Activated CD8-positive, alpha-beta T cell treated with anti-CD3 and anti-CD28 coated beads for 36 hours (primary cell): ENCODE measurements around the gene TMEM217. TPM values are rescaled to one million over a fixed set of nuclear protein-coding genes. Genes with fewer than 3 reads are reported as not detected.
"Not testable (repeated sequence)": the region's sequence is repeated elsewhere in the genome, so short reads cannot be mapped to it uniquely, and the experiment has no call there.

Source experiments
- ATAC-seq: fragments of 200-7000 bp; cut with Tn5 transposase; one replicate; pipeline ENCODE4 v1.10.0; 2021; ENCODE audit warnings: mild to moderate bottlenecking, moderate library complexity
- CTCF ChIA-PET: fragments of 350-600 bp; sonication (Branson Sonifier 250); formaldehyde crosslinking; loops from one replicate; lab custom pipeline; 2021; ENCODE audit warnings: antibody characterized with exemption; lab: Charles Lee
- POLR2A ChIA-PET: fragments of 350-600 bp; sonication (Branson Sonifier 250); formaldehyde crosslinking; loops from one replicate; lab custom pipeline; 2021; ENCODE audit warnings: antibody characterized with exemption; lab: Charles Lee
- DNase-seq: peaks from one replicate; pipeline ENCODE4 v3.0.0-alpha.2; 2020
- H3K27ac Mint-ChIP-seq: one replicate; pipeline ENCODE4 v1.8.0; 2021; ENCODE audit warnings: mild to moderate bottlenecking, mixed read lengths
- H3K27me3 Mint-ChIP-seq: one replicate; pipeline ENCODE4 v1.8.0; 2021; ENCODE audit warnings: mixed read lengths
- H3K36me3 Mint-ChIP-seq: one replicate; pipeline ENCODE4 v1.8.0; 2021; ENCODE audit warnings: low read depth, mixed read lengths
- H3K4me1 Mint-ChIP-seq: one replicate; pipeline ENCODE4 v1.8.0; 2021; ENCODE audit warnings: low read depth, mixed read lengths
- H3K4me3 Mint-ChIP-seq: one replicate; pipeline ENCODE4 v1.8.0; 2021; ENCODE audit warnings: mild to moderate bottlenecking, moderate library complexity, mixed read lengths
- H3K9me3 Mint-ChIP-seq: one replicate; pipeline ENCODE4 v1.8.0; 2021; ENCODE audit warnings: mixed read lengths
- intact Hi-C: fragments of 100-400 bp; cut with micrococcal nuclease; formaldehyde crosslinking; loops from one replicate; pipeline ENCODE4 v1.10.0; 2022
- total RNA-seq, 2 experiments: library from RNA; stranded (reverse); gene quantifications; one replicate each; pipeline ENCODE4 v1.2.3, GENCODE V29; 2021
- TF ChIP-seq, protein P1 (sequence below): fragments of 200-600 bp; IDR thresholded peaks from one replicate; pipeline ENCODE4 v1.8.0; 2022; ENCODE audit warnings: antibody characterized with exemption, mild to moderate bottlenecking

TMEM217 gene
- total RNA-seq: 1 to 10 TPM; 4.0 to 5.7 TPM

DNA sequence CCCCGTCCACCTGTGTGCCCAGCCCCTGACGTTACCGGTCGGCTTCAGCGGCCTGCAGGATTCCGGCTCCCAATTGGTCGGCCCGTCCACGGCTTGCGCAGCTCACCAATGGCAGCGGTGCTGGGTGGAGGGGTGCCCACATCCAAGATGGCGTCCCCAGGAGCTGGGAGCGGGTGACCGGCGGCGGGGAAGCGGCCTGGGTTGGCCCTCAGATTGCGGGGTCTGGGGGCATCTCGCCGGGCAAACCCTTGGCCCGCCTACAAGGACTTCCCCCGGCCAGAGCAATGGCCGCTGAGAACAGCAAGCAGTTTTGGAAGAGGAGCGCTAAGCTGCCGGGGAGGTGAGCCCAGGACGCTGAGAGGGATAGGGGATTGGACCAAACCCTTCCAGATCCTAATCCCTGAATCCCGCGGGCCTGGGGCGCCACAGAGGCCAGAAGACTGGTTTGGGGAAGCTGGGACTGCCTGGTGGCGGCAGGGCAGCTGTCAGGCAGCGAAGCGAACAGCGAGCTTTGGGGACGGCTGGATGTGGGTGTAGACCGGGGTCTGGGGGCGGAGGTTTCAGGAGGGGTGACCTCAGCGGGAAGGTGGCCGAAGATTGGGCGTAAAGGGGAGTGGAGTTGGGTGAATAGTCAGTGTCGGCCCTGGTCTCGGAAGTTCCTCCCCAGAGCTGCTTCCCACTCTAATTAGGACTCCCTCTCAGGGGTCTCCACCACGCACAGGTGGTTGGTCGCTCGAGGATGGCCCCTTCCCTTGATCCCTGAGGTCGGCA, at the start of gene TMEM217, which contains the start of gene TBC1D22B:
Gene TMEM217 (minus strand): TSS at position 511 of the 771 bp plus-strand sequence. CDS start 39,114 bp downstream, outside the sequence.
Gene TBC1D22B (plus strand): TSS at position 139 of the 771 bp plus-strand sequence. CDS start 146 bp downstream, at position 285.
- POLR2A ChIA-PET: interaction anchor here (0.6 to 2.2 kb wide), 11 partner anchors 10 to 383 kb away, joined by 3 to 13 read pairs (median 3); partner anchors contain the start of genes C6orf89, MTCH1 and PPIL1
- DNase-seq (peak; percentile 97), ATAC-seq (peak; percentile 99)
- intact Hi-C loops: no loop called here
- TF ChIP-seq, protein P1, sequence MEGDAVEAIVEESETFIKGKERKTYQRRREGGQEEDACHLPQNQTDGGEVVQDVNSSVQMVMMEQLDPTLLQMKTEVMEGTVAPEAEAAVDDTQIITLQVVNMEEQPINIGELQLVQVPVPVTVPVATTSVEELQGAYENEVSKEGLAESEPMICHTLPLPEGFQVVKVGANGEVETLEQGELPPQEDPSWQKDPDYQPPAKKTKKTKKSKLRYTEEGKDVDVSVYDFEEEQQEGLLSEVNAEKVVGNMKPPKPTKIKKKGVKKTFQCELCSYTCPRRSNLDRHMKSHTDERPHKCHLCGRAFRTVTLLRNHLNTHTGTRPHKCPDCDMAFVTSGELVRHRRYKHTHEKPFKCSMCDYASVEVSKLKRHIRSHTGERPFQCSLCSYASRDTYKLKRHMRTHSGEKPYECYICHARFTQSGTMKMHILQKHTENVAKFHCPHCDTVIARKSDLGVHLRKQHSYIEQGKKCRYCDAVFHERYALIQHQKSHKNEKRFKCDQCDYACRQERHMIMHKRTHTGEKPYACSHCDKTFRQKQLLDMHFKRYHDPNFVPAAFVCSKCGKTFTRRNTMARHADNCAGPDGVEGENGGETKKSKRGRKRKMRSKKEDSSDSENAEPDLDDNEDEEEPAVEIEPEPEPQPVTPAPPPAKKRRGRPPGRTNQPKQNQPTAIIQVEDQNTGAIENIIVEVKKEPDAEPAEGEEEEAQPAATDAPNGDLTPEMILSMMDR: no peak
- CTCF ChIA-PET: interaction anchor here (0.8 to 1.5 kb wide), 9 partner anchors 11 to 240 kb away, joined by 3 to 5 read pairs (median 3); no protein-coding TSS in a partner anchor
- no peaks in the 10 kb centered on the region for H3K27me3 Mint-ChIP-seq
- peak within 1 kb of the TSS; percentile 82 for H3K4me3 Mint-ChIP-seq
- peaks cover 39% of the 10 kb centered on the region for H3K4me1 Mint-ChIP-seq
- H3K36me3 Mint-ChIP-seq: peaks cover 8% of the 10 kb centered on the region
- peak within 1 kb of the TSS; percentile 93 for H3K27ac Mint-ChIP-seq
- no peaks in the 10 kb centered on the region for H3K9me3 Mint-ChIP-seq

DNA sequence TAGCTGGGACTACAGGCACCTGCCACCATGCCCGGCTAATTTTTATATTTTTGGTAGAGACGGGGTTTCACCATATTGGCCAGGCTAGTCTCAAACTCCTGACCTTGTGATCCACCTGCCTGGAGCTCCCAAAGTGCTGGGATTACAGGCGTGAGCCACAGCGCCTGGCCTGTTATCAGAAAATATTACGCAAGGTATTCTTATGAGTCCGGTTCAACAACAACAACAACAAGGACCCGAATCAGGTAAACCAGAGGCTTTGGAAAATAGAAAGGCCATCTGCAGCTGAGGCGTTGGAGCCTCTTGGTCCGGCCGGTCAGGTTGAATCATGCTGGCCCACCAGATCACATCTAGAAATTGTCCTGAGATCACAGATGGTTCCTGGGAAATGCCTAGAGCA, 49.5 kb upstream of the TMEM217 start:
- H3K4me1 Mint-ChIP-seq, intact Hi-C loops, H3K36me3 Mint-ChIP-seq, H3K4me3 Mint-ChIP-seq, H3K27ac Mint-ChIP-seq, DNase-seq, H3K27me3 Mint-ChIP-seq, ATAC-seq, H3K9me3 Mint-ChIP-seq: not testable (repeated sequence)
- POLR2A ChIA-PET: interaction anchor here (0.6 to 0.9 kb wide), 2 partner anchors 8 to 165 kb away, joined by 3 to 4 read pairs; no protein-coding TSS in a partner anchor
- CTCF ChIA-PET: interaction anchor here (1.0 to 4.7 kb wide), 3 partner anchors 12 to 62 kb away, joined by 3 to 27 read pairs (median 4); no protein-coding TSS in a partner anchor

DNA sequence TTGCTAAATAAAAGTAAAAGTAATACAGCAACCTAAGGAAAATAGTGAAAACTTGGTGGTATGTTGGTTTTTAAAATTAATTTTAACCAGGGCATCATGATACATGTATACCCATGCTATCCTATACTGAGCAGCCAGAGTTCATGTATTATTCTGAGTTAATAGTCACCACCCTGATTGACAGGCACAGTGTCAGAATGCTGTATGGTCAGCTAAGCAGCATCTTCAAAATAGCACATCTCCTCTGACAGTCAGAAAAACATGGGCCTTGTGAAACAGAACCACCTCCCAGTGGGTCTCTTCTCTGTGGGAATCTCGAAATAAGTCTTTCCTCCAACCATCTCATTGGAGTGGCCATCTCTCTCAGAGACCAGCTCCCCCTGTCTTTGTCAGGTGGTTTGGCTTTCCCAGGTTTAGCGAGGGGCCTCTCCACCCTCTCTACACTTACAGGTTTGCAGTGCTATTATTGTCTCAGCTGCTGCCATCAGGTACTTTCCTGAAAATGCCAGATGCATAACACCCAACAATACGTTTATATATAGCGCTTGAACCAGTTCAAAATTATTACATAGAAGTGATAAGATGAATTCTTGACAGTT, 48.8 kb upstream of the TMEM217 start:
- H3K36me3 Mint-ChIP-seq: peaks cover 6% of the 10 kb centered on the region
- CTCF ChIA-PET: interaction anchor here (0.8 to 4.7 kb wide), 5 partner anchors 8 to 61 kb away, joined by 3 to 27 read pairs (median 3); no protein-coding TSS in a partner anchor
- no peak overlapping the region for H3K4me3 Mint-ChIP-seq
- TF ChIP-seq, protein P1: no peak
- no peaks in the 10 kb centered on the region for H3K9me3 Mint-ChIP-seq
- no peak overlapping the region for H3K27ac Mint-ChIP-seq
- DNase-seq (no peak), ATAC-seq (no peak)
- POLR2A ChIA-PET: no interaction called here
- H3K27me3 Mint-ChIP-seq: no peaks in the 10 kb centered on the region
- intact Hi-C loops: no loop called here
- no peaks in the 10 kb centered on the region for H3K4me1 Mint-ChIP-seq

DNA sequence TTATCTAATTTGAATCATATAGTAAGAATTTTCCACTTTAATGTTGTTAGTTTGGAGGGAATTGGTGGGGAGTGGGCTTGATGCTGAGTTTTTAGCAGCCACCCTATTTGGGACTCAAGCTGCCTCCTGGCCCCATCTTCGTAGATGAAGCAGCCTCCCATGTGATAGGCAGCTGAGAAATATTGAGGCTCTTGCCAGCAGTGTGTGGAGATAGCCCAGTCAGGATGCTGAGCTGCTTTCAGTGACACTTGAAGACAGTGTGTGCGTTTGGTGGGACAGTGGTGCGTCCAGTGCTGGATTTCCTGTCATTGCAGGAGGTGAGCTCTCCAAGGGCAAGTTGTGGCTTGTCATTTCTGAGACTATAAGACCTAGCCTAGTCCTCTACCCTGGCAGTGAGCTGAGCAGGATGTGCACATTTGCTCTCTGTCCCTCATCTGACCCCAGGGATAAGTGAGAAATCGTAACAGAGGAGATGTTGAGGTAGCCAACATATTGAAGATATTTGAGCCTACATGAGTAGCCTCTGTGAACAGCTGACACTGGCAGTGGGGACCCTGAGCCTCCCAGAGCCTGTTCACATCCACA, 48.0 kb upstream of the TMEM217 start:
- Mint-ChIP-seq H3K4me1 (no peaks in the 10 kb centered on the region), H3K27ac (no peak overlapping the region), H3K27me3 (no peaks in the 10 kb centered on the region), H3K4me3 (no peak overlapping the region), H3K36me3 (peaks cover 6% of the 10 kb centered on the region), H3K9me3 (no peaks in the 10 kb centered on the region)
- ChIA-PET POLR2A (no interaction called here), CTCF (interaction anchor here (0.8 to 2.4 kb wide), 5 partner anchors 8 to 288 kb away, joined by 3 to 14 read pairs (median 4); no protein-coding TSS in a partner anchor)
- TF ChIP-seq, protein P1: no peak
- intact Hi-C loops: no loop called here
- DNase-seq (no peak), ATAC-seq (no peak)

DNA sequence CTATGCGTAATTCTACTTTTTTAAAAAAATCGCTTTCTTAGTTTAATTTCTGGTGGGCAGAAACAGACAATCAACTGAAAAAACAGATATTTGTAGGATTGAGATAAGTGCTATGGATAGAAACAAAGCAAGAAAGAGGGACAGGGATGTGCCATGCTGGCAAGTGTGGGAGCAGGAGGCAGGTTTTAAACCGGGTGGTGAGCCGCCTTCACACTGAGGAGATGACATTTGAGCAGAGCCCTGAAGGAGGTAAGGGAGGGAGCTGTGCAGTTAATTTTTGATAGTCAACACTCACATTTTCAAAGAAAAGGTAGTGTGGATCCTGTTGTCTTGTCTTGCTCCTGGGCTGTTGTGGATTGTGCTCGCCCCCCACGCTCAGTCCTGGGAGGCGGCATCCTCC, 46.8 kb upstream of the TMEM217 start:
- Mint-ChIP-seq H3K27me3 (no peaks in the 10 kb centered on the region), H3K27ac (no peak overlapping the region), H3K9me3 (no peaks in the 10 kb centered on the region), H3K4me3 (no peak overlapping the region), H3K4me1 (no peaks in the 10 kb centered on the region), H3K36me3 (peaks cover 6% of the 10 kb centered on the region)
- POLR2A ChIA-PET: interaction anchor here (1.0 kb wide), 1 partner anchor 65 kb away, joined by 3 read pairs; no protein-coding TSS in a partner anchor
- CTCF ChIA-PET: interaction anchor here (1.5 to 2.7 kb wide), 3 partner anchors 9 to 15 kb away, joined by 4 to 14 read pairs (median 12); no protein-coding TSS in a partner anchor
- DNase-seq: no peak
- TF ChIP-seq, protein P1: no peak
- intact Hi-C loops: no loop called here
- no peak for ATAC-seq
